Astrocyte of the spinal cord (primary cell): ENCODE measurements around the gene SLC17A4.

Source experiments
- DNase-seq: peaks from one replicate; pipeline ENCODE4 v3.0.0; 2011; ENCODE audit warnings: low read depth, low spot score
- H3K4me3 ChIP-seq: 2 replicates; pipeline ENCODE4 v1.5.1; 2011; ENCODE audit warnings: low read depth, mild to moderate bottlenecking, low read length, moderate library complexity
- in situ Hi-C: cut with HindIII; loops from 2 replicates; pipeline ENCODE4 v1.10.0; 2017; ENCODE audit warnings: low sequenced_read_pairs
- TF ChIP-seq, protein P1 (sequence below): IDR thresholded peaks from 2 replicates; pipeline ENCODE4 v1.5.1; 2012; ENCODE audit warnings: low read depth, mild to moderate bottlenecking, low read length, inconsistent platforms

Gene SLC17A4, protein sequence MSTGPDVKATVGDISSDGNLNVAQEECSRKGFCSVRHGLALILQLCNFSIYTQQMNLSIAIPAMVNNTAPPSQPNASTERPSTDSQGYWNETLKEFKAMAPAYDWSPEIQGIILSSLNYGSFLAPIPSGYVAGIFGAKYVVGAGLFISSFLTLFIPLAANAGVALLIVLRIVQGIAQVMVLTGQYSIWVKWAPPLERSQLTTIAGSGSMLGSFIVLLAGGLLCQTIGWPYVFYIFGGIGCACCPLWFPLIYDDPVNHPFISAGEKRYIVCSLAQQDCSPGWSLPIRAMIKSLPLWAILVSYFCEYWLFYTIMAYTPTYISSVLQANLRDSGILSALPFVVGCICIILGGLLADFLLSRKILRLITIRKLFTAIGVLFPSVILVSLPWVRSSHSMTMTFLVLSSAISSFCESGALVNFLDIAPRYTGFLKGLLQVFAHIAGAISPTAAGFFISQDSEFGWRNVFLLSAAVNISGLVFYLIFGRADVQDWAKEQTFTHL

DNA sequence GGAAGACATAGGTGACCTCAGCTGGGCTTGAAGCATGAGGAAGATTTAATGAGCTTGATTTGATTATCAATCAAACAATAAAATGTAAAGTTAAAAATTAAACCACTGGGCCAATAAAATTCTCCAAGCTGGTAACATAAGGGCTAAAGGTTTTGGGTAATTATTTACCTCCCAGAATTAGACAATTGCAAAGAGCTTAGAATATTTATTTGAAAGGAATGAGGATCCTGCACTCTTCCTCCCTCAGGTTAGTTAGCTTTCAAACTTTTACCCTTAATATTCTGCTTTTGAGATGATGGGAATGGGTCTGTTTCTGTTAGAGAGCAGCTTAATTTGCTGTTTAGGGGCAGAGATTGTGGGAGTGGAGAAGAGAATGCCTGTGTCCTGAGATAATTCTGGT lies at the start of gene SLC17A4:
TSS of gene SLC17A4 (plus strand) at position 208 of the 400 bp plus-strand sequence. CDS start 7,221 bp downstream, outside the sequence.
- no peak for DNase-seq
- no peak within 1 kb of the TSS for H3K4me3 ChIP-seq
- TF ChIP-seq, protein P1, sequence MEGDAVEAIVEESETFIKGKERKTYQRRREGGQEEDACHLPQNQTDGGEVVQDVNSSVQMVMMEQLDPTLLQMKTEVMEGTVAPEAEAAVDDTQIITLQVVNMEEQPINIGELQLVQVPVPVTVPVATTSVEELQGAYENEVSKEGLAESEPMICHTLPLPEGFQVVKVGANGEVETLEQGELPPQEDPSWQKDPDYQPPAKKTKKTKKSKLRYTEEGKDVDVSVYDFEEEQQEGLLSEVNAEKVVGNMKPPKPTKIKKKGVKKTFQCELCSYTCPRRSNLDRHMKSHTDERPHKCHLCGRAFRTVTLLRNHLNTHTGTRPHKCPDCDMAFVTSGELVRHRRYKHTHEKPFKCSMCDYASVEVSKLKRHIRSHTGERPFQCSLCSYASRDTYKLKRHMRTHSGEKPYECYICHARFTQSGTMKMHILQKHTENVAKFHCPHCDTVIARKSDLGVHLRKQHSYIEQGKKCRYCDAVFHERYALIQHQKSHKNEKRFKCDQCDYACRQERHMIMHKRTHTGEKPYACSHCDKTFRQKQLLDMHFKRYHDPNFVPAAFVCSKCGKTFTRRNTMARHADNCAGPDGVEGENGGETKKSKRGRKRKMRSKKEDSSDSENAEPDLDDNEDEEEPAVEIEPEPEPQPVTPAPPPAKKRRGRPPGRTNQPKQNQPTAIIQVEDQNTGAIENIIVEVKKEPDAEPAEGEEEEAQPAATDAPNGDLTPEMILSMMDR, result no peak
- in situ Hi-C loops, result no loop called here

- TF ChIP-seq, protein P1, result no peak
- no peak for DNase-seq
- in situ Hi-C loops, result no loop called here
- H3K4me3 ChIP-seq, result no peak overlapping the region
These were observed 48.1 kb upstream of the SLC17A4 start for GRCh38 chr6:25706314-25707014.

- H3K4me3 ChIP-seq, result no peak overlapping the region
- DNase-seq, result no peak
- in situ Hi-C loops, result no loop called here
- TF ChIP-seq, protein P1, result no peak
These were observed 44.8 kb upstream of the SLC17A4 start for GRCh38 chr6:25709761-25710160.

DNA sequence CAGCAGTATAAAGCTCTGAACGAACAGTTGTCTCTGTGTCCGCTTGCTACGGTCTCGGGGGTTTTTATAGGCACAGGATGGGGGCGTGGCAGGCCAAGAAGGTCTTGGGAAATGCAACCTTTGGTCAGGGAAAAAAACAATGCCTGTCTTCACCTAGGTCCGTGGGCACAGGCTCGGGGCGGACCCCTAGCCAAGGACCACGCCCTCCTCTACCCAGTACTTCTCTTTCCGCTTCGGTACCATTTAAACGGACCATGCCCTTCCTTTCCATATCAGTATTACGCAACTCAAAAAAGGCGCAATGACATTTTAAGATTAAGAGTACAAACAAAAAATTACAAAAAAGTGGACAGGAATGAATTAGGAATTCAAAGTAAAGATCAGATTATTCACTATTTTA lies 44.3 kb upstream of the SLC17A4 start:
- no peak for DNase-seq
- H3K4me3 ChIP-seq, result no peak overlapping the region
- in situ Hi-C loops, result no loop called here
- TF ChIP-seq, protein P1, result no peak

DNA sequence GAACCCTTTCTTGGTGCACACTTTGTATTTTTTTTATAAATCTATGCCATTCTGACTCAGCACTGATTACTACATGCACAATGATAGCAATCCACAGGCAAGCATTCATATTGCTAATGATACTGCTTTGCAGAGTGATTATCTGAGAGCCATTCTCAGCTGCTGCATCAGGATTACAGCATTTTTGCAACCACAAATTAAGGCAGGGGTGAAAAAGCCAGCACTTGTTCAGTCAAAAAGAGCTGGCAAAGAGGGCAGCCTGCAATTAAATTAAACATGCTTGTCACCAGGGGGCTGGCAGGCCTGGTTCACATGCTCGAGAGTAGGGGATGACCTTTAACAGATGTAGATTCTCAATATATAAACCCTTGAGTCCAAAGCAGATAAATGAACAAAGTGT lies 40.7 kb upstream of the SLC17A4 start:
- in situ Hi-C loops, result no loop called here
- TF ChIP-seq, protein P1, result no peak
- no peak for DNase-seq
- H3K4me3 ChIP-seq, result no peak overlapping the region

DNA sequence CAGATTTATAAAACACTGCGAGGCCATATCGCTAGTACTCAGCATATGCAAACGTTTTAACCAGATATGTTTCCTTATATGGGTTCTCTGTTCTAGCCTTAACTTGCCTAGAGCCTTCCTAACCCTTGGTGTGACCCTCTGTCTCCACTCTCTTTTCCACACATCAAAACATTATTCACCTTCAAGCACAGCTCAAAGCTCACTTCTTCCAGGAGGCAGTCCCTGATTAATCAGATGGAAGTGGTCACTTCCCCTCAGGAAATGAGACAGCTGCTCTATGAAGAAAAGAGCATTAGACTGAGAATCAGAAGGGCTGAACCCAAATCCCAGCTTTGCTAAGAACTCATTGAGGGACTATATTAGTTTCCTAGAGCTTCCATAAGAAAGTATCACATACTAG lies 39.8 kb upstream of the SLC17A4 start:
- no peak for DNase-seq
- H3K4me3 ChIP-seq, result no peak overlapping the region
- in situ Hi-C loops, result no loop called here
- TF ChIP-seq, protein P1, result no peak
